ENCODE results near the gene HES1.
A peak's percentile ranks its signal among the peaks of the same experiment; 100 is the strongest.

HES1 gene

GRCh38 chr3:194103505-194103904 is 32.4 kb upstream of the HES1 start:
- no peak for DNase-seq

GRCh38 chr3:194103983-194104751 is 31.8 kb upstream of the HES1 start:
- DNase-seq: no peak

GRCh38 chr3:194105292-194105691 is 30.7 kb upstream of the HES1 start:
- DNase-seq: no peak

- no peak for DNase-seq
Measured at GRCh38 chr3:194107107-194107506, 28.8 kb upstream of the HES1 start.

GRCh38 chr3:194109192-194109863 is 26.6 kb upstream of the HES1 start:
- no peak for DNase-seq

GRCh38 chr3:194110483-194110882 is 25.5 kb upstream of the HES1 start:
- DNase-seq: no peak

GRCh38 chr3:194111336-194111735 is 24.6 kb upstream of the HES1 start:
- DNase-seq: no peak

- DNase-seq: peak; percentile 92
Measured at GRCh38 chr3:194112120-194113106, 23.5 kb upstream of the HES1 start.

- DNase-seq: no peak
Measured at GRCh38 chr3:194114123-194114522, 21.8 kb upstream of the HES1 start.

- DNase-seq: no peak
Measured at GRCh38 chr3:194117104-194117845, 18.7 kb upstream of the HES1 start.

GRCh38 chr3:194118920-194119319 is 17.0 kb upstream of the HES1 start:
- no peak for DNase-seq

- DNase-seq: no peak
Measured at GRCh38 chr3:194119831-194120590, 15.9 kb upstream of the HES1 start.

- no peak for DNase-seq
Measured at GRCh38 chr3:194120789-194121770, 14.9 kb upstream of the HES1 start.

- DNase-seq: no peak
Measured at GRCh38 chr3:194121891-194122631, 13.9 kb upstream of the HES1 start.

GRCh38 chr3:194123726-194124125 is 12.2 kb upstream of the HES1 start:
- DNase-seq: no peak

GRCh38 chr3:194124193-194124592 is 11.8 kb upstream of the HES1 start:
- no peak for DNase-seq

- DNase-seq: peak; percentile 51
Measured at GRCh38 chr3:194125442-194125841, 10.5 kb upstream of the HES1 start.

- no peak for DNase-seq
Measured at GRCh38 chr3:194126790-194127189, 9.2 kb upstream of the HES1 start.

- no peak for DNase-seq
Measured at GRCh38 chr3:194128202-194128918, 7.6 kb upstream of the HES1 start.
